ENCODE measurements around the gene NSMF. TPM values are rescaled to one million over a fixed set of nuclear protein-coding genes. Genes with fewer than 3 reads are reported as not detected.

NSMF gene
- total RNA-seq, 1 experiment from 2014 or later = 52.7 TPM

DNA sequence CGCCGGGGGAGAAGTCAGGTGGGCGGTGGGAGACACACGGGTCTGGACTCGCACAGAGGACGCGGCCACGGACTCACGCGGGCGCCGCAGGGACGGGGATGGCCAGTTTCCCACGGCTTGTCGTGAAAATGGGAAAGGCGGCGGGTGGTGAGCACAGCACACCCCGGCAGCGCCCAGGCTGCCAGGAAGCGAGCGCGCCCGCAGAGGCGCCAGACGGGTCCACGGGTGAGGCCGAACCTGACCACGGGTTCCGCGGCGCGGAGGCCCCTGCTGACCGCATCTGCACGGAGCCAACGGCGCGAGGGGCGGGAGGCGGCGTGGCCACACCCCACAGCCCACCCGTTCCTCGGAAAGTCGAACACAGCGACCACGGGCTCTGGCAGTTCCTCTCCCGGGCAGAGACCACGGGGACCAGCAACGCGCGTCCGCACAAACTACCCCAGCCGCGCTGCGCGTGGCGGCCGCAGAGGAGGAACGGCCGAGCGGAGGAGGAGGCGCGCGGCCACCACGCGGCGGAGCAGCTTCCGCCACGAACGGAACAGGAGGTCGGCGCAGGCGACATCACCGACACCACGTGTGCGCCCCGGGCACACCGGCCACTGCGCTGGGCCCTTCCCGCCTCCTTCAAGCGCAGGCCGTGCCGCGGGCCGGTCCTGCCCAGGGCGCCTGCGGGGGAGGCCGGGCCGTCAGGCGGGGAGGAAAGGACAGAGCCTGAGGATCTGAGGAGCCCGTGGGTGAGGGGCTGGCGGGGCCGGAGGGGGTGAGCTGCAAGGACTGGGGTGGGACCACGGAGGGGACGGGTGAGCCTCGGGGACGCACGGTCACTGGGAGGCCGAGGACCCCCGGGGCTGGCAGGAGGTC is 41.7 kb downstream of the NSMF start:
- Histone ChIP-seq H3K27ac (ENCODE audit: low read depth, low read length, poor library complexity, severe bottlenecking) (peak overlapping the region; percentile 47), H3K4me3 (ENCODE audit: low read depth, low read length, poor library complexity, severe bottlenecking) (peak overlapping the region; percentile 46), H3K27me3 (replicated peaks; ENCODE audit: insufficient read depth, low read depth, low read length, poor library complexity) (no peaks in the 10 kb centered on the region), H3K9me3 (ENCODE audit: low read depth, low read length, poor library complexity, severe bottlenecking) (no peaks in the 10 kb centered on the region), H3K4me1 (ENCODE audit: insufficient read depth, low read length, poor library complexity, severe bottlenecking) (peaks cover under 1% of the 10 kb centered on the region), H3K36me3 (ENCODE audit: insufficient read depth, low read length, poor library complexity, severe bottlenecking) (no peaks in the 10 kb centered on the region)
- no TSS peak for BruUV-seq (replicated peaks)
- intact Hi-C loops (cut with micrococcal nuclease; ENCODE audit: unreplicated experiment) = no loop called here
- CTCF ChIA-PET = no interaction called here
- POLR2A ChIA-PET (ENCODE audit: low non-redundant PET) = no interaction called here
- DNase-seq (ENCODE audit: low spot score) = no peak
- TF ChIP-seq EZH2 (IDR thresholded peaks at IDR 0.05; ENCODE audit: borderline replicate concordance, low read depth, low read length, poor library complexity, severe bottlenecking) = no peak
- TF ChIP-seq, protein P1, sequence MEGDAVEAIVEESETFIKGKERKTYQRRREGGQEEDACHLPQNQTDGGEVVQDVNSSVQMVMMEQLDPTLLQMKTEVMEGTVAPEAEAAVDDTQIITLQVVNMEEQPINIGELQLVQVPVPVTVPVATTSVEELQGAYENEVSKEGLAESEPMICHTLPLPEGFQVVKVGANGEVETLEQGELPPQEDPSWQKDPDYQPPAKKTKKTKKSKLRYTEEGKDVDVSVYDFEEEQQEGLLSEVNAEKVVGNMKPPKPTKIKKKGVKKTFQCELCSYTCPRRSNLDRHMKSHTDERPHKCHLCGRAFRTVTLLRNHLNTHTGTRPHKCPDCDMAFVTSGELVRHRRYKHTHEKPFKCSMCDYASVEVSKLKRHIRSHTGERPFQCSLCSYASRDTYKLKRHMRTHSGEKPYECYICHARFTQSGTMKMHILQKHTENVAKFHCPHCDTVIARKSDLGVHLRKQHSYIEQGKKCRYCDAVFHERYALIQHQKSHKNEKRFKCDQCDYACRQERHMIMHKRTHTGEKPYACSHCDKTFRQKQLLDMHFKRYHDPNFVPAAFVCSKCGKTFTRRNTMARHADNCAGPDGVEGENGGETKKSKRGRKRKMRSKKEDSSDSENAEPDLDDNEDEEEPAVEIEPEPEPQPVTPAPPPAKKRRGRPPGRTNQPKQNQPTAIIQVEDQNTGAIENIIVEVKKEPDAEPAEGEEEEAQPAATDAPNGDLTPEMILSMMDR (conservative IDR thresholded peaks at IDR 0.05; ENCODE audit: low read depth, low read length) = no peak

DNA sequence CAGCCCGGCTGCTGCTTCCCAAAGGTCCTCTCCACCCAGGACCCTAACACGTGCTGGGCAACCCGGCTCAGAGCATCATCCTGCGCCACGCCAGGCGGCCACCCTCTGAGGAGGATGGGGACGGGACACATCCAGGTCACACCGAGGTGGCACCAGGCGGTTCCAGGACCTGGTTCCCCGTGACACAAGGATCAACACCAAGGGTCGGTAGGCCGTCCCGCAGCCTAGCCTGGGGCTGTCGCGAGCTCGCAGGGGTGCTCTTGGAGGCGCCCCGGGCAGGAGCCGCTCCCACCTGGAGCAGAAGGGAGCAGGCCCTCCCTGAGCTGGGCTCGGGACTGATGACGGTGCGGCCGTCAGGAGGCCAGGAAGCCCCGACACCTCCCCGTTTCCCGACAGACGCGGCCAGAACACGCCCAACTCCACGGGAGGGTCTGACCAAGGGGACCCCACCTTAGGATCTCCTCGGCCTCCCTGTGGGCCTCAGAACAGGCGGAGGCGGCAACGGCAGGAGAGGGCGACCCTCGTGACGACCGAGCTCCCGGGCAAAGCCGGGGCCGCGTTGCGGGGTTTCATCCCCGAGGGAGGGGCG is 42.5 kb downstream of the NSMF start:
- intact Hi-C loops (cut with micrococcal nuclease; ENCODE audit: unreplicated experiment) = no loop called here
- TF ChIP-seq EZH2 (IDR thresholded peaks at IDR 0.05; ENCODE audit: borderline replicate concordance, low read depth, low read length, poor library complexity, severe bottlenecking) = no peak
- TF ChIP-seq, protein P1 (conservative IDR thresholded peaks at IDR 0.05; ENCODE audit: low read depth, low read length) = no peak
- POLR2A ChIA-PET (ENCODE audit: low non-redundant PET) = no interaction called here
- Histone ChIP-seq H3K4me3 (ENCODE audit: low read depth, low read length, poor library complexity, severe bottlenecking) (peak overlapping the region; percentile 46), H3K4me1 (ENCODE audit: insufficient read depth, low read length, poor library complexity, severe bottlenecking) (peaks cover 8% of the 10 kb centered on the region), H3K27ac (ENCODE audit: low read depth, low read length, poor library complexity, severe bottlenecking) (no peak overlapping the region), H3K27me3 (replicated peaks; ENCODE audit: insufficient read depth, low read depth, low read length, poor library complexity) (no peaks in the 10 kb centered on the region), H3K9me3 (ENCODE audit: low read depth, low read length, poor library complexity, severe bottlenecking) (no peaks in the 10 kb centered on the region), H3K36me3 (ENCODE audit: insufficient read depth, low read length, poor library complexity, severe bottlenecking) (no peaks in the 10 kb centered on the region)
- CTCF ChIA-PET = no interaction called here
- DNase-seq (ENCODE audit: low spot score) = no peak
- no TSS peak for BruUV-seq (replicated peaks)

DNA sequence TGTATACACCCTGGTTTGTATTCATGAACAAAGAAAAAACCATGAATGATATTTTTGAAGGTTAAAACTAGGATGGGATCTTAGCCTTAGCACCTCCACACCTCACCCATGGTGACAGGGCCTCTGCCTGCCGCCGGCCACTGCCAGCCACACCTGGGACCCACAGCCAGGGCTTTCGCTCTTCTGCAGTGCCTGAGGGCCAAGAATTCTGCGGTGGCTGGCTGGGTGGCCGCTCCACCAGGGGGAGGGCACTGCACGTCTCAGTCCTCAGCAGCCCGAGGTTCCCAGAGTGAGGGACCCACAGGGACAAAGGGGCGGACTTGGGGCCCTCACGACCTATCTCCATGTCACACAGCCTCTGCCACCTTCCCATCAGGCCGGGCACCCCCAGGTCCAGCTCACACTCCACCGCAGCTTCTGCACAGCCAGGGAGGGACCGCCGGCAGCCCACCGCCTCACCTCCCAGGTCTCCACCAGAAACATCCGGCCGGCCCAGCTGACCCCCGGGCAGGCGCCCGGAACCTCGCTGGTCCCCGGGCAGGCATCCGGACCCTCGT is 43.0 kb downstream of the NSMF start:
- Histone ChIP-seq H3K4me3 (ENCODE audit: low read depth, low read length, poor library complexity, severe bottlenecking) (no peak overlapping the region), H3K27ac (ENCODE audit: low read depth, low read length, poor library complexity, severe bottlenecking) (no peak overlapping the region), H3K4me1 (ENCODE audit: insufficient read depth, low read length, poor library complexity, severe bottlenecking) (peaks cover 12% of the 10 kb centered on the region), H3K36me3 (ENCODE audit: insufficient read depth, low read length, poor library complexity, severe bottlenecking) (no peaks in the 10 kb centered on the region), H3K9me3 (ENCODE audit: low read depth, low read length, poor library complexity, severe bottlenecking) (no peaks in the 10 kb centered on the region), H3K27me3 (replicated peaks; ENCODE audit: insufficient read depth, low read depth, low read length, poor library complexity) (no peaks in the 10 kb centered on the region)
- POLR2A ChIA-PET (ENCODE audit: low non-redundant PET) = no interaction called here
- intact Hi-C loops (cut with micrococcal nuclease; ENCODE audit: unreplicated experiment) = no loop called here
- no peak for DNase-seq (ENCODE audit: low spot score)
- no TSS peak for BruUV-seq (replicated peaks)
- TF ChIP-seq, protein P1 (conservative IDR thresholded peaks at IDR 0.05; ENCODE audit: low read depth, low read length) = no peak
- TF ChIP-seq EZH2 (IDR thresholded peaks at IDR 0.05; ENCODE audit: borderline replicate concordance, low read depth, low read length, poor library complexity, severe bottlenecking) = no peak
- CTCF ChIA-PET = no interaction called here
